K562 (cell line): Measurements from ENCODE around the gene CCDC116. TPM values are rescaled to one million over a fixed set of nuclear protein-coding genes. Genes with fewer than 3 reads are reported as not detected.

Experiments
- CBX1 ChIP-seq: sonication (generic); IDR thresholded peaks from 2 replicates; pipeline ENCODE4 v1.6.1; 2016; ENCODE audit warnings: antibody characterized with exemption, low read depth, mild to moderate bottlenecking
- CHCHD3 ChIP-seq: fragments of 250-450 bp; sonication (Bioruptor Pico); IDR thresholded peaks from 2 replicates; pipeline ENCODE4 v2.1.2; 2022; ENCODE audit warnings: mild to moderate bottlenecking
- FOXJ3 ChIP-seq: sonication (generic); formaldehyde crosslinking; IDR thresholded peaks from 2 replicates; pipeline ENCODE4 v1.4.0; 2020; ENCODE audit warnings: mild to moderate bottlenecking, missing genetic modification reagents
- MYNN ChIP-seq, 2 experiments: sonication (generic); formaldehyde crosslinking in 1 of 2; IDR thresholded peaks; 2 replicates each; pipeline versions ENCODE4 v1.5.0 to v1.6.1; 2016 to 2020; ENCODE audit warnings: antibody characterized with exemption in 1 of 2, missing genetic modification reagents in 1 of 2
- PCBP2 ChIP-seq: fragments of 200-400 bp; formaldehyde crosslinking; IDR thresholded peaks from 2 replicates; pipeline ENCODE4 v1.6.1; 2018; ENCODE audit warnings: low read length, low read depth, mild to moderate bottlenecking, moderate library complexity; ENCODE audit not compliant: poor library complexity, severe bottlenecking
- RBM34 ChIP-seq: fragments of 200-400 bp; formaldehyde crosslinking; IDR thresholded peaks from 2 replicates; pipeline ENCODE4 v1.6.1; 2018; ENCODE audit warnings: low read length, borderline replicate concordance; ENCODE audit not compliant: insufficient read depth
- RNF2 ChIP-seq: sonication (generic); IDR thresholded peaks from 2 replicates; pipeline ENCODE4 v1.6.1; 2016
- SMC3 ChIP-seq: conservative IDR thresholded peaks from 2 replicates; pipeline ENCODE4 v1.6.1; 2011; ENCODE audit warnings: low read depth, low read length, improper control_type of control experiment; ENCODE audit not compliant: insufficient read depth
- THRAP3 ChIP-seq: fragments of 450-650 bp; IDR thresholded peaks from 2 replicates; pipeline ENCODE4 v1.6.1; 2016; ENCODE audit warnings: mild to moderate bottlenecking, inconsistent platforms, borderline replicate concordance
- ZNF3 ChIP-seq: fragments of 250-450 bp; sonication (Bioruptor Pico); IDR thresholded peaks from 2 replicates; pipeline ENCODE4 v1.5.0; 2021; ENCODE audit warnings: mild to moderate bottlenecking, moderate library complexity
- ZNF699 ChIP-seq: fragments of 250-450 bp; sonication (Bioruptor Pico); IDR thresholded peaks from 2 replicates; pipeline ENCODE4 v1.8.0; 2021; ENCODE audit warnings: mild to moderate bottlenecking, moderate library complexity; ENCODE audit not compliant: insufficient replicate concordance
- polyA plus RNA-seq, 8 experiments: library from polyadenylated mRNA; depleted of rRNA in 4 of 8; stranded (reverse) in 5 of 8; unstranded in 3 of 8; fragments of >200 nt; fragmentation: Nextera tagmentation in 2 of 8; fragmentation: Illumina TruSeq in 1 of 8; extraction: Ambion mirVana in 2 of 8; extraction: Trizol in 1 of 8; gene quantifications; 2 replicates each; pipeline versions ENCODE4 v1.2.1 to v1.2.3, GENCODE V29; 2011 to 2014; ENCODE audit warnings: inconsistent platforms in 1 of 8, missing spikeins in 1 of 8
- total RNA-seq, 7 experiments: library from RNA; depleted of rRNA in 6 of 7; stranded (reverse); fragments of >200 nt in 6 of 7; fragmentation: Illumina TruSeq in 2 of 7; extraction: Trizol in 2 of 7; gene quantifications; 2 replicates each; pipeline versions ENCODE4 v1.2.1 to v1.2.3, GENCODE V29; 2011 to 2021; ENCODE audit warnings: low replicate concordance in 1 of 7
- TF ChIP-seq, protein P1 (sequence below): IDR thresholded peaks from 2 replicates; pipeline ENCODE4 v1.6.1; 2016; ENCODE audit warnings: missing genetic modification characterization, missing compliant biosample characterization
- TF ChIP-seq, protein P2 (sequence below): sonication (generic); formaldehyde crosslinking; IDR thresholded peaks from 2 replicates; pipeline ENCODE4 v1.5.0; 2020; ENCODE audit warnings: missing genetic modification reagents
- TF ChIP-seq, protein P3 (sequence below): sonication (generic); formaldehyde crosslinking; IDR thresholded peaks from 2 replicates; pipeline ENCODE4 v1.8.0; 2022; ENCODE audit warnings: missing genetic modification reagents, mild to moderate bottlenecking, moderate library complexity, borderline replicate concordance
- TF ChIP-seq, protein P4 (sequence below), 3 experiments: IDR thresholded peaks in 2 of 3; conservative IDR thresholded peaks in 1 of 3; 2 replicates each; pipeline ENCODE4 v1.5.1; 2011 to 2012; ENCODE audit warnings: low read length in 3 of 3, mild to moderate bottlenecking in 3 of 3, control low read depth in 2 of 3, improper control_type of control experiment in 1 of 3, inconsistent platforms in 1 of 3, low read depth in 1 of 3, mixed read lengths in 1 of 3, moderate library complexity in 1 of 3; ENCODE audit not compliant: insufficient read depth in 2 of 3
- TF ChIP-seq, protein P5 (sequence below), 2 experiments: fragments of 150-350 bp in 1 of 2; IDR thresholded peaks; 2 replicates each; pipeline ENCODE4 v1.6.1; 2012 to 2016; ENCODE audit warnings: low read depth in 2 of 2, low read length in 2 of 2, mild to moderate bottlenecking in 1 of 2, moderate library complexity in 1 of 2

Gene CCDC116
- total and polyA plus RNA-seq, 9 of the 15 experiments (the other 6 are each of a cell fraction or from before 2014, with no cell fraction given), result 1.6 to 11.3 (median 4.7) TPM

DNA sequence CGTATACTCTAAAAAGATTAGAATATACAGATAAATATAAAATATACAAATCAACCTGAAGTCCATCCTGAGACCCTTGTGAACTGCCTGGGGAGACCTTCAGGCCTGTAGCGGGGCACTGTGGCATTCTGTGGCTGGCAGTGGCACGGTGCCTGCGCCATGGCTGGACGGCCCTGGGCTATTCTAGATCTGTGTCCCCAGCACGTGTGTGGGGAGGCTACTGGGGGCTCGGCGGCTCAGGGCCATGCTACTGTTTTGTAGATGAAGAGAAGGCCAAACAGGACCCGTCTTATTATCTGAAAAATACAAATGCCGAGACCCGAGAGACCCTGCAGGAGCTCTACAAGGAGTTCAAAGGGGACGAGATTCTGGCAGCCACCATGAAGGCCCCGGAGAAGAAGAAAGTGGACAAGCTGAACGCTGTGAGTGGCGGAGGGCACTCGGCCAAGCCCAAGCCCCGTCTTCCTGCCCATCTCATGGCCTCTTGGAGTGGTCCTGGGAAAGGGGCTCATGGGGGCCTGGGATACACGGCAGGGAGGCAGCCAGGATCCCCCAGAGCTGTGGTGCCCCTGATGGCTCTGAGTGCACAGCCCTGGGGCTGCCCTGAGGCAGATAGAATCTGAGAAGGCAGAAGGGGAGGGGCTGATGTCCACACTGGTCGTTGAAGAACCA is 52.1 kb downstream of the CCDC116 start (continued):
- TF ChIP-seq MYNN (IDR thresholded peaks at IDR 0.05), result peak; percentile 22; the same call in 1 of the 2 replicates
- peak; percentile 47; the same call in 1 of the 2 replicates for TF ChIP-seq MYNN (CRISPR knock-in tag; IDR thresholded peaks at IDR 0.05)
- TF ChIP-seq ZNF3, result no peak
- TF ChIP-seq THRAP3, result no peak
- no peak for TF ChIP-seq PCBP2
- TF ChIP-seq SMC3, result no peak
- TF ChIP-seq, protein P1, sequence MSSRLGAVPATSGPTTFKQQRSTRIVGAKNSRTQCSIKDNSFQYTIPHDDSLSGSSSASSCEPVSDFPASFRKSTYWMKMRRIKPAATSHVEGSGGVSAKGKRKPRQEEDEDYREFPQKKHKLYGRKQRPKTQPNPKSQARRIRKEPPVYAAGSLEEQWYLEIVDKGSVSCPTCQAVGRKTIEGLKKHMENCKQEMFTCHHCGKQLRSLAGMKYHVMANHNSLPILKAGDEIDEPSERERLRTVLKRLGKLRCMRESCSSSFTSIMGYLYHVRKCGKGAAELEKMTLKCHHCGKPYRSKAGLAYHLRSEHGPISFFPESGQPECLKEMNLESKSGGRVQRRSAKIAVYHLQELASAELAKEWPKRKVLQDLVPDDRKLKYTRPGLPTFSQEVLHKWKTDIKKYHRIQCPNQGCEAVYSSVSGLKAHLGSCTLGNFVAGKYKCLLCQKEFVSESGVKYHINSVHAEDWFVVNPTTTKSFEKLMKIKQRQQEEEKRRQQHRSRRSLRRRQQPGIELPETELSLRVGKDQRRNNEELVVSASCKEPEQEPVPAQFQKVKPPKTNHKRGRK (tag), result no peak
- TF ChIP-seq RBM34, result no peak
- no peak for TF ChIP-seq RNF2
- no peak for TF ChIP-seq ZNF699 (CRISPR knock-in tag)
- TF ChIP-seq, protein P2, sequence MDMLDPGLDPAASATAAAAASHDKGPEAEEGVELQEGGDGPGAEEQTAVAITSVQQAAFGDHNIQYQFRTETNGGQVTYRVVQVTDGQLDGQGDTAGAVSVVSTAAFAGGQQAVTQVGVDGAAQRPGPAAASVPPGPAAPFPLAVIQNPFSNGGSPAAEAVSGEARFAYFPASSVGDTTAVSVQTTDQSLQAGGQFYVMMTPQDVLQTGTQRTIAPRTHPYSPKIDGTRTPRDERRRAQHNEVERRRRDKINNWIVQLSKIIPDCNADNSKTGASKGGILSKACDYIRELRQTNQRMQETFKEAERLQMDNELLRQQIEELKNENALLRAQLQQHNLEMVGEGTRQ, result peak; percentile 10; the same call in 1 of the 2 replicates
- TF ChIP-seq CHCHD3 (CRISPR knock-in tag), result no peak
- no peak for TF ChIP-seq CBX1
- TF ChIP-seq FOXJ3 (CRISPR knock-in tag), result no peak
- TF ChIP-seq, protein P3, sequence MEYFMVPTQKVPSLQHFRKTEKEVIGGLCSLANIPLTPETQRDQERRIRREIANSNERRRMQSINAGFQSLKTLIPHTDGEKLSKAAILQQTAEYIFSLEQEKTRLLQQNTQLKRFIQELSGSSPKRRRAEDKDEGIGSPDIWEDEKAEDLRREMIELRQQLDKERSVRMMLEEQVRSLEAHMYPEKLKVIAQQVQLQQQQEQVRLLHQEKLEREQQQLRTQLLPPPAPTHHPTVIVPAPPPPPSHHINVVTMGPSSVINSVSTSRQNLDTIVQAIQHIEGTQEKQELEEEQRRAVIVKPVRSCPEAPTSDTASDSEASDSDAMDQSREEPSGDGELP (CRISPR knock-in tag), result 0 out of 2 replicates have a peak, but pooled peaks have one; percentile 28
- TF ChIP-seq, protein P4, sequence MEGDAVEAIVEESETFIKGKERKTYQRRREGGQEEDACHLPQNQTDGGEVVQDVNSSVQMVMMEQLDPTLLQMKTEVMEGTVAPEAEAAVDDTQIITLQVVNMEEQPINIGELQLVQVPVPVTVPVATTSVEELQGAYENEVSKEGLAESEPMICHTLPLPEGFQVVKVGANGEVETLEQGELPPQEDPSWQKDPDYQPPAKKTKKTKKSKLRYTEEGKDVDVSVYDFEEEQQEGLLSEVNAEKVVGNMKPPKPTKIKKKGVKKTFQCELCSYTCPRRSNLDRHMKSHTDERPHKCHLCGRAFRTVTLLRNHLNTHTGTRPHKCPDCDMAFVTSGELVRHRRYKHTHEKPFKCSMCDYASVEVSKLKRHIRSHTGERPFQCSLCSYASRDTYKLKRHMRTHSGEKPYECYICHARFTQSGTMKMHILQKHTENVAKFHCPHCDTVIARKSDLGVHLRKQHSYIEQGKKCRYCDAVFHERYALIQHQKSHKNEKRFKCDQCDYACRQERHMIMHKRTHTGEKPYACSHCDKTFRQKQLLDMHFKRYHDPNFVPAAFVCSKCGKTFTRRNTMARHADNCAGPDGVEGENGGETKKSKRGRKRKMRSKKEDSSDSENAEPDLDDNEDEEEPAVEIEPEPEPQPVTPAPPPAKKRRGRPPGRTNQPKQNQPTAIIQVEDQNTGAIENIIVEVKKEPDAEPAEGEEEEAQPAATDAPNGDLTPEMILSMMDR (IDR thresholded peaks at IDR 0.05 in 2 of 3, conservative IDR thresholded peaks at IDR 0.05 in 1 of 3; ENCODE audit: insufficient read depth in 2 of 3, low read depth in 1 of 3, low read length in 3 of 3), result no peak
- TF ChIP-seq, protein P5, sequence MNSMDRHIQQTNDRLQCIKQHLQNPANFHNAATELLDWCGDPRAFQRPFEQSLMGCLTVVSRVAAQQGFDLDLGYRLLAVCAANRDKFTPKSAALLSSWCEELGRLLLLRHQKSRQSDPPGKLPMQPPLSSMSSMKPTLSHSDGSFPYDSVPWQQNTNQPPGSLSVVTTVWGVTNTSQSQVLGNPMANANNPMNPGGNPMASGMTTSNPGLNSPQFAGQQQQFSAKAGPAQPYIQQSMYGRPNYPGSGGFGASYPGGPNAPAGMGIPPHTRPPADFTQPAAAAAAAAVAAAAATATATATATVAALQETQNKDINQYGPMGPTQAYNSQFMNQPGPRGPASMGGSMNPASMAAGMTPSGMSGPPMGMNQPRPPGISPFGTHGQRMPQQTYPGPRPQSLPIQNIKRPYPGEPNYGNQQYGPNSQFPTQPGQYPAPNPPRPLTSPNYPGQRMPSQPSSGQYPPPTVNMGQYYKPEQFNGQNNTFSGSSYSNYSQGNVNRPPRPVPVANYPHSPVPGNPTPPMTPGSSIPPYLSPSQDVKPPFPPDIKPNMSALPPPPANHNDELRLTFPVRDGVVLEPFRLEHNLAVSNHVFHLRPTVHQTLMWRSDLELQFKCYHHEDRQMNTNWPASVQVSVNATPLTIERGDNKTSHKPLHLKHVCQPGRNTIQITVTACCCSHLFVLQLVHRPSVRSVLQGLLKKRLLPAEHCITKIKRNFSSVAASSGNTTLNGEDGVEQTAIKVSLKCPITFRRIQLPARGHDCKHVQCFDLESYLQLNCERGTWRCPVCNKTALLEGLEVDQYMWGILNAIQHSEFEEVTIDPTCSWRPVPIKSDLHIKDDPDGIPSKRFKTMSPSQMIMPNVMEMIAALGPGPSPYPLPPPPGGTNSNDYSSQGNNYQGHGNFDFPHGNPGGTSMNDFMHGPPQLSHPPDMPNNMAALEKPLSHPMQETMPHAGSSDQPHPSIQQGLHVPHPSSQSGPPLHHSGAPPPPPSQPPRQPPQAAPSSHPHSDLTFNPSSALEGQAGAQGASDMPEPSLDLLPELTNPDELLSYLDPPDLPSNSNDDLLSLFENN (IDR thresholded peaks at IDR 0.05; ENCODE audit: low read depth in 2 of 2, low read length in 2 of 2), result no peak
